GOT3 (cell line): ENCODE results near the gene IDUA.
"Not testable (repeated sequence)": the region's sequence is repeated elsewhere in the genome, so short reads cannot be mapped to it uniquely, and the experiment has no call there.

Source experiments
- DNase-seq: peaks from one replicate; lab custom pipeline; 2025; ENCODE audit warnings: mixed read lengths; lab: John Stamatoyannopoulos, UW

Gene IDUA

DNA sequence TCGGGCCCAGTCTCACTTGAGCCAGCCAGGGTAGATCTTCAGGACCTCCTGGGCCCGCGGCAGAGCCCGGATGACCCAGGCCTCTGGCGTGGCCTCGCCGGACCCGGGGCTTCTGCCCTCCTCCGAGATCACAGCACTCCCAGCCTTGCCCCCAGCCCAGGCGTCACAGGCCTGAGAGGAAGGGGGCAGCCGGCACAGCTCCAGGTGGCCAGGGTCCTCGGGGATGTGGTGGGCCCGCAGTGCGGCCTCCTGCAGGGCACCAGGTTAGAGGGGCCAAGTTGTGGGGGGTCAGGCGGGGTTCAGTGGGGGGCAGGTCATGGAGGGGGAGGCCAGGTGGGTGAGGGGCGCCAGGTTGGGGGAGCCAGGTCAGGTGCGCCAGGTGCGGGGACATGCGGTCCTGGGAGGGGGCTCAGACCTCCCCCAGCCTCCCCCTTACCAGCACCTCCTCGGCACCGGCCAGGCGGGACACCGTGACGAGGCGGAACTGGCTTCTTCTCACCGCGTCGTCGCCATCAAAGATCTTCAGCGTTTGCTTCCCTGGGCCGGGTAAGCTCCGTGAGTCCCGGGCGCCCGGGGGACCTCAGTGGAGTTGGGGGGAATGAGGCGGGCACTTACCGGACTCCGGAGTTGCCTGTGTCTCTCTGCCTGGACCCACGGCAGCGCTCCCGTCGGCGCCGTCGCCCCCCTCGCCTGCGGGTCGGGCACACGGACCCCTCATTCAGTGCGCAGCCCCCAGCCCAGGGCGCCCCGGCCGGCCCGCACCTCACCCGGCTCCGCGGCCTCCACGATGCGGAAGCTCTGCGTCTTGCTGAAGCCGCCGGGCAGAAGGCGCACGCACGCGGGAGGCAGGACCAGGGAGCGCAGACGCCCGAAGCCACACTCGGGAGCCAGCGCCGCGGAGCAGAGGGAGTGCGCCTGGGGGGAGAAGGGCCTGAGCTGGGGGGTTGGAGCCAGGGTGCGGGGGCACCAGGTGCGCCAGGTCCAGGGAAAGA is 19.4 kb upstream of the IDUA start:
- DNase-seq: no peak

DNA sequence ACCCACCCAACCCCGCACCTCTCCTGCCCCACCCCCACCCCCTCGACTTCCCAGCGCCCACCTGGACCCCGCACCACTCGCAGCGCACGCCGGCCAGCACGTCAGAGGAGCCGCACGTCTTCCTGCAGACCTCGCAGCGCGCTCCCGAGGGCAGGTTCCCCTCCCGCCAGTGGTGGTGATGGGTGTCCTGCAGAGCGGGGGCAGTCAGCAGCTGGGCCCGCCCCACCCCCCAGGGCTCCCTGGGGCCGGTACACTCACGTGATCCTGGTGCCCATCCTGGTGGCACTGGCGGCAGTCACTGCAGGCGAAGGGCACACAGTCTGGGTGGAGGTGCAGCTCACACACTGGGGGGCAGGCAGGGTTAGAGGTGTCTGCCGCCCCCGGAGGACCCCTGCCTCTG is 18.6 kb upstream of the IDUA start:
- no peak for DNase-seq

DNA sequence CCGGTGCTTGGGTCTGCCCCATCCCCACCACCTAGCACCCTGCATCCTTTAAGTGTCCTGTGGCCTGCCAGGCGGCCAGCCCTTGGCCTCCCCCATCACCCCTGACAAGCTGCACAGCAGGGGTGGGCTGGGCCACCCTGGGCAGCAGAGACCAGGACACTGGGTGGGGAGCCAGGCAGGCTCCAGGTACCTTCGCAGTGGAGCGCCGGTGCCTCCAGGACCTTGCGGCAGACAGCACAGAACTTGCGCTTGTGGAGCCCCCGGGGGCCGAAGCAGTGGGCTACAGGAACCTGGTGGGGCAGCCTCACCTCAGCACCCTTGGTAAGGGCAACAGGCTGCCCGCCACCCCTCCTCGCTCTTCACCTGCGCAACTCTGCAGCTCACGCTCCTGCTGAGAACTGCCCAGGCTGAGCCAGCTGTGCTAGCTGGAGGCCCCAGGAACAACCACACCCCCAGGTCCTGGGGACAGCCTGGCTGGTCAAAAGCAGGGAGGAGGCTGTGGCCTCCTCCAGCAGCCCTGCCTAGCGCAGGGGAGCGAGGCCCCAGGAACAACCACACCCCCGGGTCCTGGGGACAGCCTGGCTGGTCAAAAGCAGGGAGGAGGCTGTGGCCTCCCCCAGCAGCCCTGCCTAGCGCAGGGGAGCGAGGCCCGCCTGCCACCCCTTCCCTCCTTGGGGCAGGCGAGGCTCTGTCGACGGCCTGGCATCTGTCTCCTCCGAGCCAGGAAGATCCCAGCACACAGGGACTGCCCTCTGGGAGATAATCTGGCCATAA is 18.0 kb upstream of the IDUA start:
- DNase-seq: no peak

DNA sequence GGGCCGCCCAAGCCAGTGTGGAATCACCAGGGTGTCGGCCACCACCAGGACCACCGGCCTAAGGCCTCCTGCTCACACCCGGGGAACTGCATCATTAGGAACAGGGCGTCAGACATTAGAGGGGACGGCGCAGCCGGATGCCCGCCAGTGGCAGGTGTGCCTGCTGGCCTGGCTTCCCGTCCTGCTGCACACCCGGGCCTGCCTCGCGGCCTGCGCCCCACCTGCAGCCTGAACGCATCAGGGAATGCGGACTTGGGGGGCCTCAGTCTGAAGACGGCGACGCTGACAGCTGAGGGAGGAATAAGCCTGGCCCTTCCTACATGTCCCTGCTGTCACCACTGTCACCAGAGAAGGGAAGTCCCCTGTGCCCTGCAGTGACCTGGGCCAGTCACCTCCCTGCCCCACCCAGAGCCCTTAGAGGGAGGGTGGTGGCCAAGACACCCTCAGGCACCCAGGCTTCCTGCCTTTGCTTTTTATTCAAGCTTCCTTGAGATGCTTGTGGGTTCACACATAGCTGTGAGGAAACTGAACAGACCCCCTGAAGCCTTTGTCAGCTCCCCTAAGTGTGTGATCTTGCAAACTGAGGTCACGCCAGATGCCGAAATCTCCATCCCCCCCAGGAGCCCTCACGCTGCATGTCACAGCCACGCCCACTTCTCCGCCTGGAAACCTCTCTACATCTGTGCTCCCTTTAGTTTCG is 16.6 kb upstream of the IDUA start:
- DNase-seq: no peak

DNA sequence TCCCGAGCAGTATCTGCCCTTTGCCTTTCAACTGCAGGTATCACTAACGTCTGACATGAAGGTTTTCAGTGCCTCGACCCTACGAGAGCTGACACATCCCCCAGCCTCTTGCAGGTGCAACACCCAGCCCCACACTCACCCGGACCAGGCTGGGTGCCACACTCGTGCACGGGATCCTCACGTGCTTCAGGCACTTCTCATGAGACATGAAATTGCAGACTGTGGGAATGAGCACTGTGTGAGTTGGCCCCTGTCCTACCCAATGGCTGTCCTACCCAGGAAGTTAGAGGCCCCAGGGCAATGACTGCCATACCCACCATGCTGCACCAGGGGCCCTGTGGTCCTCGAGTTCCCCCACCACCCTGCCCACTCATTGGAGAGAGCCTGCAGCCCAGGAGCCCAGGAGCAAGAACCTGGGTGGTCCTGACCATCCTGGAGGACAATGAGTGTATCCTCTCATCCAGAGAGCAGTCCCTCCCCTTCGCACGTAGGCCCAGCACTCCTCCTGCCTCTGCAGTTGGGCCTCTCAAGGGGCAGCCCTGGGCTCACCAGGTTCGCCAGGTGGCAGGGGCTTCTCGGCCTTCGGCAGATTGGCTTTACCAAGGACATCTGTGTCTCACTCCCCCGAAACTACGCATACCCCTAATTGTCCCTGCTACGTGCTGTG is 15.9 kb upstream of the IDUA start:
- DNase-seq: no peak

DNA sequence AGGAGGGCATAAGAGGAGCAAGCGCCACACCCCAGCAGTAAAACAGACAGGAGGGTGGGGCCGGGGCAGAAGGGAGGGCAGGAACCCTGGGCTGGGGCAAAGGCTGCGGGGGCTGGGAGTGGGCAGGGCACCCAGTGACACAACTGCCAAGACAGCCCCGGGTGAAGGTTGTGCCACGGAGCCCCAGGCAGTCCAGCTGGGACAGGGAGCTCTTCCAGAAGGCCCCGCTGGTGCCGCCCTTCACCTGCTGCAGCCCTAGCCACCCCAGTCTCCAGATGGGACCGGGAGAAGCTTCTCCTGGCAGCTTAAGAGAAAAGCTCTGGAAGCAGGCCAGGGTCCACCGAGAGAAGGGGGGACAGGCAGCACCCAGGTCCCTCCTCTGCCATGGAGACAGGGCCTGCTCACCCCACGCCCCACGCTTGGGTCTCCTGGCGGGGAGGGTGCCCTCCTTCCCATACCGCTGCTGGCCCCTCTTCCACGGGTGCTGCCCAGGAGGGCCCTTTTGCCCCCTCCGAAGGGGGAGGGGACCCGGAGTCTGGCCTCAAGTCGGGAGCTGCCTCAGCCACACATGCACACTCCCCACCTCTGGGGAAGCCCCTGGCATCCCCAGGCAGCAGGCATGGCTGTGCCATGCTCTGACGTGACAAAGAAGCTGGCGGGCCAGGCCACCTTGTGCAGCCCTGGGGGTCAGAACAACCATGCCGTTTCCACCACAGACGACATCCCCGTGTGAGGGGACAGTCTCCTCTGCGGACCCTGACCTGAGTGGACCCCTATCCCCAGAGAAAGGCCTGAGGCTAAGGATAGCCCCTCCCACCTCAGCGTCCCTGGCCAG is 15.0 kb upstream of the IDUA start:
- DNase-seq: no peak

DNA sequence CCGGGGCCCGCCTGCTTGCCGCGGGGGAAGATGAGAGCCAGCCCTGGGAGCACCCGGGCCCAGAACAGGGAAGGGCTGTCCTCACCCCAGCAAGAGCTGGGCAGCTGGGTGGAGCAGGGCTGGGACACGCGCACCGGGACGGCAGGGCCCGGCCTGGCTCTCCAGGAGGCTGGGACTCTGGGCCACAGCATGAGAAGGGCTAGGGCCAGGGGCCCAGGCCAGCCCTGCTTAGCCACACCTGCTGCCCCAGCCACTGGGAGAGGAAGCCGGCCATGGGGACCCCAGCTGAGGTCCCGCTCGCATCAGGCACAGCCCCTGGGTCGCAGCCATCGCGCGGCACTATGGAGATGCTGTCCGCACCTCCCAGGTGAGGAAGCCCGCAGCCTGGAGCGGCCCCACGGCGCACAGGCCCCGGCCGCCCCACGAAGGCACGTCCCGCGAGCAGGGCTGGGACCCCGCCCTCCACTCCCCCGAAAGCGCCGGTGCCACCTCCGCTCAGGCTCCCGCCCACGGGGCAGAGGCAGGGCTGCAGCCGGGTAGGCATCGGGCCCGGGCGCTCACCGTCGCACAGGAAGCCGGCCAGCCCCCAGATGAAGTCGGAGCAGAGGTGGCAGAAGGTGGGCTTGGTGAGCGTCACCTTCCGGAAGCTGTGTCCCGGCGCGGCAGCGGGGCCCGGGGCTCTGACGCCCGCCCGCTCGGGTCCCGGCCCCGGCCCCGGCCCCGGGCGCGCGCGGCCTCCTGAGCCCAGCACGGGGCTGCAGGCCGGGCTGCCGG is 14.0 kb upstream of the IDUA start:
- no peak for DNase-seq

DNA sequence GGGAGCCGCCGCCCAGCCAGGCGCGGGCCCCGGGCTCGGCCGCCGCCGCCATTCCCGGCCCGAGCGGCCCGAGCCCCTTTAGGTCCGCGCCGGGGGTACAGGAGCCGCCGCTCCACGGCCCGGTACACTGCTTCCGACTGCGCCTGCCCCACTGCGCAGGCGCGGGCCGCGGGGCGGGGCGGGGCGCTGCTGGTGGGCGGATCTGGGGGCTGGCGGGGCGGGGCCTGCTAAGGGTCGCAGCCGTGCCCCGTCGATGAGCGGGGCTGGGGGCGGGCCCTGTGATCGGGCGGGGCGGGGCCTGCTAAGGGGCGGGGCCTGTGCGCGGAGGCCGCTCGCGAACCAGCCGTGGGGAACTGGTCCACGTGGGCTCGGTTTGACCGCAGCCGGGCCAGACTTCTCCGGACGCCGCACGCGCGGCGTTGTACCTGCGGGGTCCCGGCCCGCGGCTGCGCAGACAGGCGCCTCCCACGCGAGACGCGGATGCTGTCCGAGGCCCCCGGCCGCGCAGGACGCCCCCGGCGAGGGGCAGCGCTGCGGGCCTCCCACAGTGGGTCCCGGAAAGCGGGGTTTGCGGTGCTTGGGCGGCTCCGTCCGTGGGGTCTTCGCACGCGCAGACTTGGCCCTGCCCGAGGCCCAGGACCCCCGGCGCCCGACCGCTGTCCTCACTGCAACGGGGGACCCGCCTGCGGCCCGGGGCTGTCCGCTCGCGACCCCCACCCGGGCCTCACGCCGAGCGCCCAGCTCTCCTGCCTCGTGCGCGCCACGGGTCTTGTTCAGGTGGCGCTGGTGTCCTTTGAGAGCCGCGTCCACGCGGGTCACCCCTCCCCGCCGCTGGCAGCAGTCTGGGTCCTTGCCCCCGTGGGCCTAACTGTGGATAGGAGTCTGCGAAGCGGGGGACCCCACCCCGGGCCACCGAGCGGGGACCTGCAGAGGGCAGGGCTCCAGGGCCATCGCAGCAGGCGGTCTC is 13.1 kb upstream of the IDUA start, which contains the start of gene DGKQ:
TSS of gene DGKQ (minus strand) at position 139 of the 967 bp plus-strand sequence. CDS start at position 52, 87 bp downstream.
- DNase-seq: peak; percentile 57

DNA sequence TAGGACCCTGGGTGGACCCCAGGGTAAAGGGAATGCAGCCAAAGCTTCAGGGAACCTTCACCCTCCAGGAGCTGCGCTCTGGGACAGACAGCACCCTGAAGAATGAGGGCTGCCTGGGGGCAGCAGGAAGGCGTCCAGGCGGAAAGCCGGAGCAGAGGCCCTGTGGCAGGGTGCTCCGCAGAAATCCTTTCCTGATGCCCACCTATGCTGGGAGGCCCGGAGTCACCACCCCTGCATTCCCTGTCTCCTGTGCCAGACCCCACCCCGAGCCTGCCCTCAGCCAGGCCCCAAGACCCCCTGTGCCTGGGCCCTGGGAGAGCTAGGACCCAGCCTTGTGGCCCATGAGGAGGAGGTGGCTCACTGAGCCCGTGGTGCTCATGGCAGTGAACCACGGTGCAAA is 12.2 kb upstream of the IDUA start:
- DNase-seq: no peak

DNA sequence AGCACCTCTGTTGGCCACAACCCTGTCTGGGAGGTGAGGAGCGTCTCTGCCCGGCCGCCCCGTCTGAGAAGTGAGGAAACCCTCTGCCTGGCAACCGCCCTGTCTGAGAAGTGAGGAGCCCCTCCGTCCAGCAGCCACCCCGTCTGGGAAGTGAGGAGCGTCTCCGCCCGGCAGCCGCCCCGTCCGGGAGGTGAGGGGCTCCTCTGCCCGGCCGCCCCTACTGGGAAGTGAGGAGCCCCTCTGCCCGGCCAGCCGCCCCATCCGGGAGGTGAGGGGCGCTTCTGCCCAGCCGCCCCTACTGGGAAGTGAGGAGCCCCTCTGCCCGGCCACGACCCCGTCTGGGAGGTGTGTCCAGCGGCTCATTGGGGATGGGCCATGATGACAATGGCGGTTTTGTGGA is 10.8 kb upstream of the IDUA start:
- not testable (repeated sequence) for DNase-seq

DNA sequence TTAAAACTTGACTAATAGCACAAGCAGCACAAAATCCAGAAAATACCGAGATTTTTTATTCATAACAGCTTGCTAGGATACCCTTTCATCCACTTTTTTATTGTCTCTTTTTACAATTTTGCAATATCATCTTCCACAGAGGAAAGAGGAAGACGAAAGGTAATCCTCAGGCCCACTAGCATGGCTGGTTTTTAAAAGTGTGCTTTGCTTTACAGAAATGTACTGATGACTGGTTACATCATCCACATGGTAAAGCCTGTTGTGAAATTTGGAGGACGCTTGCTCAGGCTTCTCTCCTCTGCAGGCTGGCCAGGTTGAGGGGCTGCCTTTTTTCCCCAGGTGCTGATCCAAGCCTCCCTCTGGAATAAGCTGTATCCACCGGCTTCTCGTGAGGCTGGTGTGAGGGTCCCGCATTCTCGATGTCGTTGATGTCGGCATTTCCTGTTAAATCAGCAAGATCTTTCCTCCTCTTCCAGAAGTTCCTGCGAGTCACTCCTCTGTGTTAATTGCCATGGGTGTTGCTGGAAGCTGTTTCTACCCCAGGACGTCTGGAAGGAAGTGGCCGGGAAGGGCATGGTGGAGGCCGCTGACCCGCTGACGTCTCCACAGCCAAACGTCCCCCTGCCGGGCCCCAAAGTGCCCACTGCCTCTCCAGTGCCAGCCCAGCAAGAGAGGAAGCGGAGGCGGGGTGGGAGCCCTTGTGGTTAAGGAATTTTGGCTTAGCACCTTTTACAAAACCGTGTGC is 7.7 kb upstream of the IDUA start:
- DNase-seq: no peak

DNA sequence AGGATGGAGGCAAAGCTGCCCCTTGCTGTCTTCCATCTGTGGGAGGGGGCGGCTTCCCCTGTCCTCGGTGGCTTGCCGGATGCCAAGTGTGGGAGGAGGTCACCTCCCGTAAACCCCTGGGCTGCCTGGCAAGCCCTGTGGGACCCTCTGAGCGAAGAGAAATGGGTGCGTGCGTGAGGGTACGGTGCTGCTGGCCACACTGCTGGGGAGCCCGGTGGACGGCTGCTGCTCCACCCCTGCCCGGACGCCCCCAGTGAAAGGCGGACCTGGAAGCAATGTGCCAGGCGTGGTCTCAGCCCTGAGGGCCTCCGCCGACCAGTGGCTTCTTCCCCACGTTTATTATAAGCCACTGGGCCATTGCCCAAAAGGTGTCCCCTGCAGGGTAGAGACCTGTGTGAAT is 4.6 kb upstream of the IDUA start:
- no peak for DNase-seq

DNA sequence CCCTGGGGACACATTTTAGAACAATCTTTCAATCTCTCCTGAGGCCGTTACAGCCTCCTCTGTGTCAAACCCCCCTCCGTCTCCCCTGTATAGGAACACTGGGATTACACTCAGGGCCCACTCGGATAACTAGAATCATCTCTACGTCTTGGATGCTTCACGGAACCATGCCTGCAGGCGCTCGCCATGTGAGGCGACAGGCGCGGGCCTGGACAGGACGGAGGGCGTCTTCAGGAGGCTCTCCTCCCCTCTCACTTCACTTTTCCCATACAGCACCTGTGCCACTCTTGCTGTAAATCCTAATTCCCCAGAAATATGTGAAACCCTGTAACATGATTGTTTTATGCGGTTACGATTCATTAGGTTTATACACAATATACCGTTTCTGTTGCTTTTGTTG is 4.0 kb upstream of the IDUA start:
- DNase-seq: no peak

DNA sequence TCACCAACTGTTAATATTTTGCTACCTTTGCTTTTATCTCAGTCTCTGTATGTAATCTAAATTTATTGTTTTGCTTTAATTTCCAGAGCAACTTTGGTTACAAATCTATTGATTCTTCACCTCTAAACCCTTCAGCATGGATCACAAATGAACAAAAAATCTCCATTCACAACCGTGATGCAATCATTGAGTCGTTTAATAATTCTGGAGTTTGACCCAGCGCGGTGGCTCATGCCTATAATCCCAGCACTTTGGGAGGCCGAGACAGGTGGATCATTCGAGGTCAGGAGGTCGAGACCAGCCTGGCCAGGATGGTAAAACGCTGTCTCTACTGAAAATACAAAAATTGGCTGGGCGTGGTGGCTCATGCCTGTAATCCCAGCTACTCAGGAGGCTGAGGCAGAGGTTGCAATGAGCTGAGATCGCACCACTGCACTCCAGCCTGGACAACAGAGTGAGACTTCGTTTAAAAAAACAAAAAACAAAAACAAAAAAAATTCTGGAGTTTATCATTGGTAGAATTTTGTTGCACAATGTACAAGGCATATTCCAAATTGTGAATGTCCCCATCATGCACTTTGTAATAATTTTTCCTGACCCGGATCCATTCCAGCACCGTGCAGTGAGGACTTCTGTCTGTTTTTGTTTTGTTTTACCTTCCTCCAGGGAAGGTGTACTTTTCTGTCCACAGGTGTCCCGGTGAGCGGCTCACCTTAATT is 2.3 kb upstream of the IDUA start:
- DNase-seq: no peak

DNA sequence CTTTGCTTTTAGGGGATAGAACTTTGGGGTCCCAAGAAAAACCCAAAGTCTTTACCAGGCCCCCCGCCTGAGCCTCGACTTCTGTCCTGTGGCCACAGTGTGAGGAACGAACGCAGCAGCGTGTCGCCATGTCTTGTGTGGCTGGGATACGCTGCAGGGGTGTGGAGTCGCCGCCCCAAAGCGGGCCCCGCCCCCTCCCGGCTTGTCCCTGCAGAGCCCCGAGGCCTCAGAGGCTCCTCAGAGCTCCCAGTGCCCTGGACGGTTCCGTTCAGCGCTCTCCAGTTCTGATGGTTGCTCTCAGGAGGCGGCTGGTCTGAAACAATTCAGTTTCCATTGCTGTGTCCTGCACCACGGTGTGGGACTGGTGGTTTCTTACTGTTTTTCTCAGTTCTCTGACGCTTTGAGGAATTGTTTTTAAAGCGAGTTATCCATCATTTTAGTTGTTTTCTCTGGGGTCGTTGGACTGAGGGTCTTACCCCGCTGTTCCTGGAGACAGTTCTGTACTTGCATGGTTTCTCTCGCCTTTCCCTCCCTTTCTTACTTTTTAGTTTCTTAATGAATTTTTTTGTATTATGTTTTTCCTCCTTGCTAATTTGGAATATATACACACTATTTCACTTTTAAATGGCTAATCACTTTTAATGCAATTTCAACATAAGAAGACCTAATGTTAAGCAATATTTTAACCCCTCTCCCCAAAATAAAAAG is 1.6 kb upstream of the IDUA start:
- DNase-seq: no peak

DNA sequence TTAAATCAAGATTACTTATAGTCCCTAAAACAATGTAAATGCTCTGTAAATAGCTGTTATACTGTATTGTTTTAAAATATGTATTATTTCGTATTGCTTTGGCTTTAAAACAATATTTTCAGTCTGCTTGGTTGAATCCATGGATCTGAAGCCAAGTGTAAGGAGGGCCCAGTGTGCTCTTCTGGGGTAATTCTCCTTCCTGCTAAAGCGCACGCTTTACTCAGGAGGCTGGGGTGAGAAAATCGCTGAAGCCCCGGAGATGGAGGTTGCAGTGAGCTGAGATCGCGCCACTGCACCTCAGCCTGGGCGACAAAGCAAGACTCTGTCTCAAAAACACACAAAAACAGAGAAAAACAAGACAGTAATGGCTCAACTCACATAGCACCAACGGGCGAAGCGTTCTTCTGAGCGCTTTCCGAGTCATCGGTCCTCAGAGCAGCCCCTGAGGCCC is 391 bp upstream of the IDUA start:
- no peak for DNase-seq
